Fibroblast of the conjunctiva (primary cell): ENCODE results near the gene SERTAD2.

ENCODE experiments used
- DNase-seq: peaks from one replicate; pipeline ENCODE4 v3.0.0-alpha.2; 2010; ENCODE audit warnings: low read depth

SERTAD2 gene

DNA sequence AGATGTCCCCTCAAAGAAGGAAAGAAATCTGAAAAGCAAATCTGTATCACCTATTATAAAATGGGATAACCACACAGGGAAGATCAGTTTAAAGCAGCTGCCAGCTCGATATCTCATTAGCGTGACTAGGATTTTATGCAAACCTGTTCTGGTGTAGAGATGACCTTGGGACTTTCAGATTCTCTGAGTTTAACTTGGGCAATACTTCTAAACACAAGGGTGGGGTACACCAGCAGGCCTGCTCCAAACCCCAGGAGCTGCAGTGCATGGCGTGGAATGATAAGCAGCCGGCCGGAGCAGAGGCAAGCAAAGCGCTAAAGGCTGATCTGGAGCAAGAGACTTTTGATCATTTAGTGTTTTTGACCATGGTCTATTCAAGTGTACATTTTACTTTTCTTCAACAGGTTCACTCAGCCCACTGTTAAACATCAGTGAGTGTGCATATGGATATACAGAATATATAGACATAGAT is 4.7 kb downstream of the SERTAD2 start:
- DNase-seq = no peak

DNA sequence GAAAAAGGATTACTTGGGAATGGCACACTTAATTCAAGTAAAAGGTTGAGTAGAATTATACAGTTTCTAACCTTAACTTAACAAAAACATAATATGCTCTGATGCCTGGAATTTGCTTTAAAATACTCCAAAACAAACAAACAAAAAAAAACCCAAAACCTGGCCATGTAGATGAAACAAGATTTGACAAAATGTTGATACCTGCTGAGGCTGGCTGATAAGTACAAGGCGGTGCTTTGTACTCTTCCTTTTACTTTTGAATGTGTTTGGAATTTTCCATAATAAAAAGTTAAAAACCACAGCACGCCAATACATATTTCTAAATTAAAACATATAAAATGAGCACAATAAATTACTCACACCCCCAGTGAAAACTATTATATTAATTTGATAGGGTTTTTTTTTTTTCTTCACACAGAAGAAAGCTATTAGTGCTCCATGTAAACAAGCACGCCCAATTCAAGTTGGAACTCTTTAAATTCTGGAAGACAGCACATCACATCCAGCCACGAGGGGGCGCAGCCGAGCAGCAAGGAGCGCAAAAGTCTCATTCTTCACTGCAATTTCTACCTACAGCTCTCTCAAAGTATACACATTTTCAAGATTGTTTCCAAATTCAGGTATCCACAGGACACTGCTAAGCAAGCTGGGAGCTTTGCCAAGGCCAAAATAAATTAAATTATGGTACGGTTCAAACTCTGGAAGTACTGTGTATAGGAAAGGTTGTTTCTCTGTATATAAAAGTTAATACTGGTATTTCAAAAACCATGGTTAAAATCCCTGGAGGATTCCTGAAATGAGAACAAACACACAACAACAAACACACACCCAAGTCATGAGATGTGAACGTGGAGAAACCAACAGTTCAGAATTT is 7.5 kb downstream of the SERTAD2 start:
- no peak for DNase-seq

DNA sequence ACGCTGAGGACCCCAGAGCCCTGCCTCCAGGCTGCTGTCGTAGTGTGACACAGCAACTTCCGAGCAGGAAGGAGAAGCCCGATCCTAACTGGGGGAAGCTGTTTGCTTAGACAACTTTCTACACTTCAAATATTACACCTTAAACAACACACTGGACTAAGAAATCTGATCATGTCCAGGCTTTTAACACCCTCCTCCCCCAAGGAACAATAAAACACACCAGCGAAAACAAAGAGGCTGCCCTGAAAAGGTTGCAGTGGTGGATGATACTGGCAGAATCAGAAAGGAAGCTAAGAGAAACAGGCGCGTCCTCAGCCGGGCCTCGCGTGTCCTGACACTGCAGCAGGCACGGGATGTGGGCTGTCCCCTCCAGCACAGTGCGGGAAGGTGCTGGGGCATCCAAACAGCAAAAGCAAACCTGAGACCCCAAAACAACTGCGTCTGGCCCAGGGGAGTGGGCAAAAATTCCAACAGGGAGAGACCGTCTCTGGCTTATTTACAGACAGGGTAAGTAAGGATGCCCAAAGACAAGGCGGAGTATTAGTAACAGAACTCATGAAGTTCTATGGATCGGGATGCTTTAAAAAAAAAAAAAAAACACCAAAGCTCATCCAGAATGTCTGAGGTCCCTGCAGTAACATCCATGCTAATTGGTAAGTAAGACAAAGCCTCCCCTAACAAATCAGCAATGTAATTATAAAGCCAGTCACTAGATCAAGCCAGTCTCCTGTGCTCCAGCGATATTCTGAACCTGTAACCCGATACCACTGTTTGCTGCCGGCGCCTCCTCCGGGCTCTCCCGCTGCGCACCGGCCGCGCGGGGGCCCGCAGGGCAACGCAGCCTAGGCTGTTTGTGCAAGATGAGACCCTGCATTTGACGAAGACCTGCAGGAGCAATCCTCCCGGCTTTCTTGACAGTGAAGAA is 9.0 kb downstream of the SERTAD2 start:
- DNase-seq = no peak

DNA sequence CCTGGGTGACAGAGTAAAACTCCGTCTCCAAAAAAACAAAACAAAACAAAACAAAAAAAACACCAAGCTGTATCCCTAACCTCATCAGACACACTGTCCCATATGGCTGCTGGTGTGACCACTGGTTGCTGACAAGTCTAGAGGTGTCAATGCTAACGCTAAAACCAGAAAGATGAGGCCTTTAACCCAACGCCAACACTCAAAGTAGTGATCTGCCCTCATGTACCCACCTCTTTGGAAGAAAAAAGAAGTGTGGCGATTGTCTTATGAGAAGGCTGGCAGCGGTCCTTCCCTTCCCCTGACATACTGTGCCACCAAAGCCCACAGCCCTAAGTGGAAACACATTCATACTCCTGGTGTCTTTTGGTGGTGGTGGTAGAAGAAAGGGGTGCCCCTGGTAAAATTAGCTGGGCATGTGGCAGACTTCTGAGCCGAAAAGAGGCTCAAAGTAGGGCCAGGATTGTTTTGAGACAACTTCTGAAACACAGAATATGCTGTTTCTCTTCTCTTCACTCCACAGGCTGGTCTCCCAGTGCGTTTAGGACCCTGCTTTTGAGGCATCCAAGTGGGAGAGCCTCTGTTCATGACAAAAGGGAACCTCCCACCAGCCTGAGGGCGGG is 9.8 kb downstream of the SERTAD2 start:
- no peak for DNase-seq

DNA sequence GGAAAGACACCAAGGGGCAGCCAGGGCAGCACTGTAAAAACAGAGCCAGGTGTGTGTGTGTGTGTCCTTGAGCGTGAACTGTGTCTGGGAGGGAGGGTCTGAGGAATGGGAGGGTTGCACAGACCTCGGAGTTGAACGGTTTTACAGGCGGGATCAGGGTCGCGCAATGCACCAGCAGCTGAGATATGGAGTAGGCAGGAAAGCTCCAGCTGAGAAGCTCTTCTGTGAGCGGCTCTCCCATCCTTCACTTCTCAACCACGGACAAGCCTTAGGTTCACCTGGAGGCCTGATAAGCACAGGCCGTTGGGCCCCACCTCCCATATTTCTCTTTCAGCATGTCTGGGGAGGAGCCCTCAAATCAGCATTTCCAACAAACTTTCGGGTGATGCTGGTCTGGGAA is 12.1 kb downstream of the SERTAD2 start:
- DNase-seq = no peak

DNA sequence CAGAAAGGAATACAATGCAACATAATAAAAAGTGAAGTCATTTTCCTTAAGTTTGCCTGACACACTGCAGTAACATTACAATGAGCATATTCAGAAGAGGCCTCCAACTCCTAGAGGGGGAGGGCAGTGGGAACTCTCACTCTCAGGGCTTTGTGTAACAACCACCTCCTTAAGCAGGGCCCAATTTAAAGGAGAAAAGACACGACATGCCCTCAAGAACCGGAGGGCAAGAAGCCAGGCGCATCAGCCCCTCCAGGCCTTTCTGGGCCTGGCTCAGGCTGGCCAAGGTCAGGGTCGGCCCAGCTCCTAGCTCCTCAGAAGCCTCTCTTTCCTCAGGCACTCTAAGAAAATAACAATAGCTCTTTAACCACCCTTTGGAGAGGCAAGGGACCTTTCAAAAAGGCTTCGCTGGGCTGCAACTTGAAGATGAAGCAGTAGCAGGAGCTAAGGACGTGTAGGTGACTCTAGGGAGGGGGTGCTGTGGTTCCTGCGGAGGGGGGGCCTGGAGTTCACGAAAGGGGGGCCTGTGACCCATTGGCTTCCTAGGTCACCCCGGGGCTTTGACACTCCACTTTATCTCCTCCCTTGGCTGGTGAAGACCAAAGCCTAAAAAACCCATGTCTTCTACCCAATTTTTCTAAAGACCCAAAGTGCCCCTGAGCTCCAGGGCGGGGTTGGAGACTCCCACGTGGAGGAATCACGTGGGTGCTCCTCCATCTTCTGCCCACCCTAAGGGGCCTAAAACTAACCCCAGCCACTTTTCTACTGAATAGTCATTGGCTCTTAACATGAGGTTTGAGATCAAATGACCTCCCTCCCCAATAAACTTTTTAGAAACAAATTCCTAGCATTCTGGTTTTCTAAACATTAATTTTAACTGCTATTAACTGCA is 13.3 kb downstream of the SERTAD2 start:
- DNase-seq = no peak

DNA sequence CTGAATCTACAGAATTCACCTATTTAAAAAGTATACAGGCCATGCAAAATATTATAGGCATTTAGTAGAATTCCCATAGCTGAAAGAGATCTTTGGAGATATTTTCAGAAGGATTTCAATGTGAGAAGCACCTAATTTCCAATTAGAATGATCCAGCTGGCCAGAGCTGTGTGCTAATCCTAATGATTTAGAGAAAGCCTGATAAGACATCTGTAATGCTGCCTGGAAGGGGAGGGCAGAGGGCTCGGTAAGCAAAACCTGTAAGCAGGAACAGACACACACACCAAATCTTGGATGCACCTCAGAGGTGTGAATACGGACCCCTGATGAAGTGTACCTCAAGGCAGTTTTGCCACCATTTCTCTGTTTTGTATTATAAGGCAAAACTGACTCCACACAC is 14.0 kb downstream of the SERTAD2 start:
- DNase-seq = no peak

DNA sequence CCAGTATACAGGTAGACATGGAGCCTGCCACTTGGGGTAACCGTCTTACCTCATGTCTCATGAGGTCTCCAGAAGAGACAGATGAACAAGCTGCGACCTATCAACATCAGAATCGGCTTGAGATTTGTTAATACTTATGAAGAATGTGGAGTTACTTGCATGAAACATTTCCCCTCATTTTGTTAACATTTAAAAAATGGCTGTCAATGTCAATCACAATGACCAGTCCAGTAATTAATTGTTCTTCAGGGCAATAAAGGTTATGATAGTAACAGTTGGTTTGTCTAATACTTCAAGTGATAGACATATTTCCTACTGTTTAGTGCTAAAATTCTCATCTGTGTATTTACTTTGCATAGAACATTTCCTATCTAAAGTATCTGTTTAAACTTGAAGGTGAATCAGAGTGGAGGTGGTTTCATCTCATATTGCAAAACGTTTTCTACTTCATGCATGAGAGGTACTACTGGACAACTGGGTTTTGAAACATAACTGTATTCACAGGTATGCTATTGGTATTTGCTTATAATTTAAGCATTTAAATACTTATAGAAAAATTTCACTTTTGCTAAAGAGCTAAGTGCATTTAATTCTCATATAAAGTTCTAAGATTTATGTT is 15.1 kb downstream of the SERTAD2 start:
- DNase-seq = no peak

DNA sequence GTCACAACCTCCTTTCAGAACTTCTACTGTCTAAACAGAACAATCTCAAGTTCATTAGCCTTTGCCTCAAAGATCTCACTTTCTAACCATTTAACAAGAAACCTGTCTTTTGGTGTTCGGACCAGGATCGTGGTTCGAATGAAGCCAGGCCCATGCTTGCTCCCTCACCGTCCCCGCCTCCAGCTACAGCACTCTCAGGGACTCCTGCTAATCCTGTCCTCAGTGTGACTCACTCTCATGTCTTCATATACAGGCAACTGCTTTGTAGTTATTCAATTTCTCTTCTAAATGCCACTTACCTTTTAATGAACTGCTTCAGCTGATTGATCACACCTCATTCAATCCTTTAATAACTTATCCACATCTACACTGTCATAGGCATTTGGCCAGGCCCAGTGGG is 15.8 kb downstream of the SERTAD2 start:
- DNase-seq = no peak

DNA sequence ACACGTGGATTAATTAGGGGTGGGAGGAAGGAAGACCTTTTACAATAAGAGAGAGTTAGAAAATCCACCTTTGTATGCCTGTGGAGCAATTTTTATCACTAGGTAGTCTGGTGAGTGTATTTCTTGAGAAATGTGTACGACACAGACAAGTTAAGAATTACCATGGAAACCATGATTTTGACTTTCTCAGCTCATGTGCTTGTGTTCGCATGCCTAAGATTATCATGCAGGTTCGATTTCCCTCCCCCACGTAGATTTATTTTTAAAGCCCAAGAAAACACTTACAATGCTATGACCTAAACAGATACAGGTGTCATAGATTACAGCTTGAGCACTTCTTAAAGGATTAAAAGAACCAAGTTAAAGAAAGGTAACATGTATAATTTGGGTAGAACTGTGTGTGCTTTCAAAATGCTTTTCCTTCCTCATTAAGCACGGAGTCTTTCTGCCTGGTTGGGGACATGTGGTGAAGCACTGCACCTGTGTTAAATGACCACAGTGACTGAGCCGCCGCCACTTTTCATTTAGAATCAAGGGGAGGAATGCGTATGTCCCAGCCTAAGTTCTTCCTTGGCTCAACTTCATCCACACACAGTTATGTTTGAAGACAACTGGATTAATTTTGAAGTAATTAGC is 16.6 kb downstream of the SERTAD2 start:
- DNase-seq = no peak

DNA sequence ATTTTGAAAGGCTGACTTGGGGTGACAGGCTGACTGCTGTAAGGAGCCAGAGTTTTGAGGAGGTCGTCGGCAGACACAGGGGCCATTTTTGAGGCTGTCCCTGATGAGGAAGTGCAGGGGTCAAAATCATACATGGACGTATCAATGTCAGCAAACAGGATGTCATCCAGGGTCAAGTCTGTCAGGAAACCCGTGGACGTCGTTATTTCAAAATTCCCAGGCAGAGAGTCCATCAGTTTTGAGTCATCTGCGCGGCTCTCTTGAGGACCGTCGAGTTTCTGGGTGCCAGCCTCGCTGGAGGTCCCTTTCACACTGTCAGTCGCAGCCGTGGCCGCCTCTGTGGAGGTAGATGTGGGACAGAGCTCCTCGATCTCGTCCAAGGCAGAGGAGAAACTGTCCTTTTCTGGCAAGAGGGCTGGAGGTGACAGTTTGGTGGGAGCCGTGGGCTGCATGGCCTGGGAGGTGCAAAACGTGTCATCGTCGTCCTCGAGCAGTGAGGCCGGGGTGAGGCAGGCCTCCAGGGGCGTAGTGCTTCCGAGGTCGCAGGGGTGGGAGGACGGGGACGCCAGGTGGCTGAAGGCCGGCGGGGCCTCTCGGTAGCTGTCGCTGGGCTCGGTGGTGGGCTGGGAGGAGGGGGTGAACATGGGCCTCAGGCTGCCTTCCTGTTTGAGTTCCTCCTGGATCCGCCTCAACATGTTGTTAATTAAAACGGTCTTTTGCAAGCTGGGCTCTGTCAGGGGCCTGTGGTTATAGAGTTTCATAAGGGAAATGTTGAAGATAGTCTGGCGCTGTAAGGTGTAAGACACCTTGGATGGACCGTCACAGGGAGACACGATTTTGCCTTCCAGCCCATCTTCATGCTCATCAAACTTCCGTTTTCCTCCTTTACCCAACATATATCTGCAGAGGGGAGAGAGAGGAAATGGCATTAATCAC is 17.5 kb downstream of the SERTAD2 start:
- DNase-seq = no peak

DNA sequence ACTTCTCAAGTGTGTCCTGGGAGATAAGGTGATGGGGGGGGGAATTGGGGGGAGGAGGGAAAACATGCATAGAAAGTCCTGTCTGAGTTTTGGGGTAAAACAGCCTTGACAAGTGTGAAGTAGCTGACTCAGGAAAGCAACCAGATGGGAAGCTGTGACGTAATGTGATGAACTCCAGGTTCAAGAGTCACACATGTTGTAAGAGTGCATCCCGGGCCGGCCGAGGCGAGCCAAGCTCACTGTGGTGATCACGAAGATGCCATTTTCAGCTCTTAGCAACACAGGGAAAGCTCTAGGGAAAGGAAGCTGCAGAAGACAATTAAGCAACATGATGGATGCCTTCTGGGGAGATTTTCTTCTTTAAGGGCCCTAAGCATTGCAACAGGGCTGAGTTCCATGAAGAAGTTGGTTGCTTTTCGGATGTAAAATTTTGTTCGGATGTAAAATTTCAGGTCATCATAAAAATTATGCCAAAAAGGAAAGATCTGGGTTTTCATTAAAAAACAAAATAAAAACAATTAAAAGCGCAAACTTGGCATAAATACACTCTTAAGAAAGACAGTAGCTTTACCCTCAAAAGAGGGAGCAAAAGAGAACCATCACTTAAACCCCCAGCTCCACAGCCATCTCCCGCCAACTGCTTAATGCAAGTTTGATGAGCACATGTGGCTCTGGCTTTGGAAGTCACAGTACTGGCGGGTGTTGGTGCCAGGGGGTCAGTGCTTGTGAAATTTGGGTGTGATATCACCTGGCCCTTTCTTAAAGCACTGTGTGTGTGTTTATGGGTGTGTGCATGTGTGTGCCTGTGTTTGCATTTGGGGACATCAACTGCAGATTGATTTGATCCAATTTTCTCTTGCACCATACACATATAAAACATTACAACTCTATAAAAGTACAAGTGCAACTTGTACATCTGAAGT is 19.1 kb downstream of the SERTAD2 start:
- peak; percentile 68 for DNase-seq

DNA sequence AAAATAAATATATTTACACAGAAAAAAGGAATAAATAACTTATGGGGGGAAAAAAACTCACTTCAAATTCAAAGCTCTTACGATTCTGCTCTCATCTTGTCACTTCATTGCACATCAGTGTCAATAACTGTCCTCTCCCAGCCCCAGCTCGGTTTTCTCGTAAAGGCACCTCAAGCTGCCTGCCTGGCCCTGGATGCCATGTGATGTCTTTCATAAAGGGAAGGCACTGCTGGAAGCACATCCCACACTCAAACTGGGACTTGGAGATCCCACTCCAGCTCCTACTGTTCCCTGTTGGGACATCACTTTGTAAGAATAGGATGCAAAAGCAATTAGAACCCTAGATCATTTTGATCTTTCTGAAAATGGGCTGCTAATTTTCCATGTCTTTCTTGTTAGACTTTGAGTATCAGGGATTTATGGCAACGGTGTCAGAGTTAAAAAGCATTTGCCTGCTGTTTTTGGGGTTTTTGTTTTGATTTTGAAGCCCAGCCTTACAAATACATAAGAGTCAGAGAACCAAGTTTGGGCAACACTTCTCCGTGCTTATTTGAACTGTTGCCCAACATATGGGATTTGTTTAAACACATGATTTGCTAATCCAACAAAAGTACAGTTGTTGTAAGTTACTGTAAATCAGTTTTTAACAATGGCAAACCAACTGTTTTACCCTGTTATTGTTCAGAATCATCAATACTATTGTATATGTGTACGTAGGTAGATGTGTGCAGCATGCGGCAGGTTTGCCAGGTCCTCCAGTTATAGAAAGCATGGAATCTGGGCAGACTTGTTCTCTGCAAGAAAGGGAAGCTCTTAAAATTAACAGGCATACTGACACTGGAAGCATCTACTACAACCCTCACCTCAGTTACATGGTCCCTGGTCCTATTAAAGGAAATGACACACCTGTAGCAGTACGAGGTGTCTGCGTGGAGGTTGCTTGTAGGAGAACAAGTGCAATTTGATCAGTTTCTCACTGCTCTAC is 20.6 kb downstream of the SERTAD2 start:
- DNase-seq = peak; percentile 66

DNA sequence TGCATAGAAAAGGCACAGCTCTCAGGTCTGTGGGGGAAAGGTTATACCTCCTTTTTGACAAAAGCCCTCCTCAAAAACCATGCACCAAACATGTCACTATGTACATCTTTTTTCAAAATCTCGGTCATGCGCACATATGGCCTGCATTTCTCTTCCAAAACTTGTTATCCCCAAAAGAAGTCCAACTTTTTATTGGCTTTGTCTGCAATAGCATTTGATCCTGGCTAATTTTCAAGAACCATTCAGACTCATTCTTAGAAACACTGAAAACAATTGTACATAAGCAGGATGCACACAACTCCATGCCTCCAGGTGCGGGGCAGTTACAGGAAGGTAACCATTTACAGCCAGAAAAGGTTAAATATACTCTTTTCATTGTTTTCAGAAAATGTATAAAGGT is 21.9 kb downstream of the SERTAD2 start:
- no peak for DNase-seq

DNA sequence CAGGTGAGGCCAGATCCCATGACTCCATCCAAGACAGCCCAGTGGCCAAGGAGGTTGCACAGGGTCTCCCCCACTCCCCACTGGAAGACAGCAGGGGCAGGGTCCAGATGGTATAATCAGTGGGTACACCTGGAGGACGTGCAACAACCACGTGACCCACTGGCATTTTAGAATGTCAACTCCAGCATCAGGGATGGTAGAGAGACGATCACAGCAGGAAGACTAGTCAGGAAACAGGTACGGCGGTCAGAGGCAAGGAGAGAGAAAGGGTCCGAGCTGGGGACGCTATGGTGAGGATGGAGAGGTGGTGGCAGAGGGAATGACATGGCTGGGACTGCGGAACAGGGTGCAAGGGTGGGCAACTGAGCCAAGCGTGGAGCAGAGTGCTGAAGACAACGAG is 23.0 kb downstream of the SERTAD2 start:
- no peak for DNase-seq

DNA sequence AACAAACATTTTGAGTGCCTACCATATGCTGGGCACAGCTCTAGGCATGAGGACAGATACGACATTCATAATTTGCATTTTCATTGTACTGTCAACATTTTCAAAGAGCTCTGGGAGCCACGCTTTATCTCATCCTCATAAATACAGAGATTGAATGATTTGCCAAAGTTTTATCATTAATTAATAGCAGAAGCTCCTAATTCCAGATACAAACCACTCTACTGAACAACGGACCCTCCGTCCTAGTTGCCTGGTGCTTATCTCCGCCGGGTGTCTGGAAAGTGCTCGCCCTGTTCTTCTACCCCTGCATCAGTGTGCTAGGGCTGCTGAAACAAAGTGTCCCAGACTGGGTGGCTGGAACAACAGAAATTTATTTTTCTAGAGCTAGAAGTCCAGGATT is 23.8 kb downstream of the SERTAD2 start:
- DNase-seq = no peak

DNA sequence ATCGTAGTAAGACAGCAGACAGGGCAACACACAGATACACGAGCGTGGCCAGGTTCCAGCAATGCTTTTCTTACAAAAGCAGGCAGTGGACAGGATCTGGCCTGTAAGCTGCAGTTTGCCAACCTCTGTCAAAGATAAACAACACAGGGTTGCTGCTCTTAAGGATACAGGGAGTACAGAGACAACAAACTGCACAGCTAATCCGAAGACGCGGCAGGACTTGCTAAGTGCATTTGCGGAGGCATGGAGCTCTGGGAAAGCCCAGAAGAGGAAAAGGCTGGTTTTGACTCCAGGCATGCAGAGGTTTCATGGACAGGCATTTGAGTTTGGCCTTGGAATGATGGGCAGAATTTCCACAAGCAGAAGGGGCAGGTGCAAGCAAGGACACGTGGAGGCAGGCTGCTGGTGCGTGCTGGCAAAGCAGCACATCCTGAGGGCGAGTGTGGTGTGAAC is 24.4 kb downstream of the SERTAD2 start:
- no peak for DNase-seq
